HepG2 (cell line): ENCODE data around the gene ZNF316. TPM values are rescaled to one million over a fixed set of nuclear protein-coding genes. Genes with fewer than 3 reads are reported as not detected.

ENCODE experiments used
- CEBPB ChIP-seq: IDR thresholded peaks from 2 replicates; pipeline ENCODE4 v1.6.1; 2011; ENCODE audit warnings: low read depth, low read length, improper control_type of control experiment, borderline replicate concordance
- GABPB1 ChIP-seq: IDR thresholded peaks from 2 replicates; pipeline ENCODE4 v1.6.1; 2016; ENCODE audit warnings: mild to moderate bottlenecking, missing genetic modification reagents, moderate library complexity, missing compliant biosample characterization
- KLF15 ChIP-seq: sonication (generic); formaldehyde crosslinking; IDR thresholded peaks from 2 replicates; pipeline ENCODE4 v1.8.1; 2023; ENCODE audit warnings: borderline replicate concordance, mild to moderate bottlenecking, inconsistent platforms, missing genetic modification reagents, mixed read lengths
- MTF2 ChIP-seq: sonication (generic); formaldehyde crosslinking; IDR thresholded peaks from 2 replicates; pipeline ENCODE4 v1.5.0; 2020; ENCODE audit warnings: missing genetic modification reagents, borderline replicate concordance
- MYC ChIP-seq: sonication (generic); formaldehyde crosslinking; IDR thresholded peaks from 2 replicates; pipeline ENCODE4 v1.9.0; 2021; ENCODE audit warnings: missing genetic modification reagents, borderline replicate concordance
- NBN ChIP-seq: fragments of 450-650 bp; conservative IDR thresholded peaks from 2 replicates; pipeline ENCODE4 v1.6.1; 2017
- POLR2AphosphoS5 ChIP-seq: IDR thresholded peaks from 2 replicates; pipeline ENCODE4 v1.6.1; 2012; ENCODE audit warnings: low read depth, low read length
- PPARG ChIP-seq: conservative IDR thresholded peaks from 2 replicates; pipeline ENCODE4 v1.6.1; 2016; ENCODE audit warnings: missing biosample characterization, missing genetic modification reagents
- RXRB ChIP-seq: IDR thresholded peaks from 2 replicates; pipeline ENCODE4 v1.6.1; 2016; ENCODE audit warnings: borderline replicate concordance, missing genetic modification reagents, missing compliant biosample characterization
- SIN3A ChIP-seq: IDR thresholded peaks from 2 replicates; pipeline ENCODE4 v1.6.1; 2011; ENCODE audit warnings: low read depth, mild to moderate bottlenecking, control low read depth, low read length, borderline replicate concordance
- ZFX ChIP-seq: sonication (generic); formaldehyde crosslinking; IDR thresholded peaks from 2 replicates; pipeline ENCODE4 v1.4.0; 2020; ENCODE audit warnings: mild to moderate bottlenecking, low read depth, missing genetic modification reagents, moderate library complexity
- ZNF563 ChIP-seq: sonication (generic); formaldehyde crosslinking; IDR thresholded peaks from 2 replicates; pipeline ENCODE4 v1.8.0; 2022; ENCODE audit warnings: mild to moderate bottlenecking, moderate library complexity, missing genetic modification reagents
- ZNF569 ChIP-seq: sonication (generic); formaldehyde crosslinking; IDR thresholded peaks from 2 replicates; pipeline ENCODE4 v1.5.0; 2020; ENCODE audit warnings: mild to moderate bottlenecking, missing genetic modification reagents, moderate library complexity, borderline replicate concordance
- ZNF781 ChIP-seq: sonication (generic); formaldehyde crosslinking; IDR thresholded peaks from 2 replicates; pipeline ENCODE4 v1.5.1; 2020; ENCODE audit warnings: borderline replicate concordance, mild to moderate bottlenecking, missing genetic modification reagents; ENCODE audit errors: not compliant biosample characterization
- ZNF788 ChIP-seq: sonication (generic); formaldehyde crosslinking; IDR thresholded peaks from 2 replicates; pipeline ENCODE4 v1.5.0; 2020; ENCODE audit warnings: mild to moderate bottlenecking, missing genetic modification reagents, borderline replicate concordance
- polyA plus RNA-seq, 8 experiments: library from polyadenylated mRNA; depleted of rRNA in 3 of 8; stranded (reverse) in 7 of 8; unstranded in 1 of 8; fragments of >200 nt; fragmentation: Illumina TruSeq in 4 of 8; extraction: Trizol in 4 of 8; gene quantifications; 2 replicates each; pipeline versions ENCODE4 v1.2.1 to v1.2.3, GENCODE V29; 2011 to 2016; ENCODE audit warnings: low read depth in 4 of 8, missing spikeins in 1 of 8, mixed read lengths in 1 of 8; ENCODE audit not compliant: insufficient read depth in 1 of 8
- total RNA-seq, 5 experiments: library from RNA; depleted of rRNA; stranded (reverse); fragments of >200 nt; fragmentation: Illumina TruSeq; extraction: Trizol; gene quantifications; 2 replicates each; pipeline ENCODE4 v1.2.3, GENCODE V29; 2016; ENCODE audit warnings: low read depth in 1 of 5
- TF ChIP-seq, protein P1 (sequence below): sonication (generic); formaldehyde crosslinking; IDR thresholded peaks from 2 replicates; pipeline ENCODE4 v1.4.0; 2020; ENCODE audit warnings: missing genetic modification reagents, borderline replicate concordance
- TF ChIP-seq, protein P2 (sequence below): sonication (generic); formaldehyde crosslinking; IDR thresholded peaks from 2 replicates; pipeline ENCODE4 v1.4.0; 2020; ENCODE audit warnings: missing genetic modification reagents
- TF ChIP-seq, protein P3 (sequence below): sonication (generic); formaldehyde crosslinking; IDR thresholded peaks from 2 replicates; pipeline ENCODE4 v1.4.0; 2020; ENCODE audit warnings: missing genetic modification reagents

ZNF316 gene
- total and polyA plus RNA-seq, 2 of the 13 experiments (the other 11 are each of a cell fraction or from before 2014, with no cell fraction given) = 4.3 to 9.9 TPM

DNA sequence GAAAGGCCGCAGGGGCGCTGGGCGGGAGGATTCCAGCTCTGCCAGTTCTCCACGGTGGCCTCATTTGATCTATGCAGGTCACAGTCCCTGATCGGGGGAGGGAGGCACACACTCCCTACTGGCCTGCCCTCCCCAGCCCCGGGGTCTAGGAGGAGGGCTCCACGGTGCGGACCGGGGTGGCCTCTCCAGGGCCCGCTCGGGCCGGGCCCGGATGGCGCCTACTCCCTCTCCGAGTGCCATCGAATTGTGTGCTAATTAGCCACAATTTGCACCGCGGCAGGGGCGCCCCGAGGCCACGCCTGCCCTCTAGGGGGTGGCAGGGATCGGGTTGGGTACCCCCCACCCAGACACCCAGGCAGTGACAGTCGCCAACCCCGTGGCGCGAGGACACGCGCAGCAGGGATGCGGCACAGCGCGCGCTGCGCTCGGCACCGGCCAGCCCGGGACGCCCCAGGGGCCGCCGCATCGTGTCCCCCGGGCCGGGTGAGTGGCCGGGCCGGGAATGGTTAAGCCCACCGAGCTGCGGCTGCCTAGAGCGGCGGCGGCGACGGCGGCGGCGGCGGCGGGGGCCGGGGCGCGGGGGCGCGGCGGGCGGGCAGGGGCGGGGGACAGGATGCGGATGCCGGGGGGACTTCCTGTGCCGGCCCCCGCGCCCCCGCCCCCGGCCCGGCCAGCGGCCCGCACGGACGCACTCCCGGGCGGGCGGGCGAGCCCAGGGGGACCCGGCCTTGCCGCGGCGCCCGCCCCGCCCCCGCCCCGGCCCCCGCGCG, 22.0 kb upstream of the ZNF316 start, which contains the start of gene ZNF853 (continued):
- TF ChIP-seq, protein P1, sequence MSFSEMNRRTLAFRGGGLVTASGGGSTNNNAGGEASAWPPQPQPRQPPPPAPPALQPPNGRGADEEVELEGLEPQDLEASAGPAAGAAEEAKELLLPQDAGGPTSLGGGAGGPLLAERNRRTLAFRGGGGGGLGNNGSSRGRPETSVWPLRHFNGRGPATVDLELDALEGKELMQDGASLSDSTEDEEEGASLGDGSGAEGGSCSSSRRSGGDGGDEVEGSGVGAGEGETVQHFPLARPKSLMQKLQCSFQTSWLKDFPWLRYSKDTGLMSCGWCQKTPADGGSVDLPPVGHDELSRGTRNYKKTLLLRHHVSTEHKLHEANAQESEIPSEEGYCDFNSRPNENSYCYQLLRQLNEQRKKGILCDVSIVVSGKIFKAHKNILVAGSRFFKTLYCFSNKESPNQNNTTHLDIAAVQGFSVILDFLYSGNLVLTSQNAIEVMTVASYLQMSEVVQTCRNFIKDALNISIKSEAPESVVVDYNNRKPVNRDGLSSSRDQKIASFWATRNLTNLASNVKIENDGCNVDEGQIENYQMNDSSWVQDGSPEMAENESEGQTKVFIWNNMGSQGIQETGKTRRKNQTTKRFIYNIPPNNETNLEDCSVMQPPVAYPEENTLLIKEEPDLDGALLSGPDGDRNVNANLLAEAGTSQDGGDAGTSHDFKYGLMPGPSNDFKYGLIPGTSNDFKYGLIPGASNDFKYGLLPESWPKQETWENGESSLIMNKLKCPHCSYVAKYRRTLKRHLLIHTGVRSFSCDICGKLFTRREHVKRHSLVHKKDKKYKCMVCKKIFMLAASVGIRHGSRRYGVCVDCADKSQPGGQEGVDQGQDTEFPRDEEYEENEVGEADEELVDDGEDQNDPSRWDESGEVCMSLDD (CRISPR knock-in tag) = no peak
- TF ChIP-seq, protein P2, sequence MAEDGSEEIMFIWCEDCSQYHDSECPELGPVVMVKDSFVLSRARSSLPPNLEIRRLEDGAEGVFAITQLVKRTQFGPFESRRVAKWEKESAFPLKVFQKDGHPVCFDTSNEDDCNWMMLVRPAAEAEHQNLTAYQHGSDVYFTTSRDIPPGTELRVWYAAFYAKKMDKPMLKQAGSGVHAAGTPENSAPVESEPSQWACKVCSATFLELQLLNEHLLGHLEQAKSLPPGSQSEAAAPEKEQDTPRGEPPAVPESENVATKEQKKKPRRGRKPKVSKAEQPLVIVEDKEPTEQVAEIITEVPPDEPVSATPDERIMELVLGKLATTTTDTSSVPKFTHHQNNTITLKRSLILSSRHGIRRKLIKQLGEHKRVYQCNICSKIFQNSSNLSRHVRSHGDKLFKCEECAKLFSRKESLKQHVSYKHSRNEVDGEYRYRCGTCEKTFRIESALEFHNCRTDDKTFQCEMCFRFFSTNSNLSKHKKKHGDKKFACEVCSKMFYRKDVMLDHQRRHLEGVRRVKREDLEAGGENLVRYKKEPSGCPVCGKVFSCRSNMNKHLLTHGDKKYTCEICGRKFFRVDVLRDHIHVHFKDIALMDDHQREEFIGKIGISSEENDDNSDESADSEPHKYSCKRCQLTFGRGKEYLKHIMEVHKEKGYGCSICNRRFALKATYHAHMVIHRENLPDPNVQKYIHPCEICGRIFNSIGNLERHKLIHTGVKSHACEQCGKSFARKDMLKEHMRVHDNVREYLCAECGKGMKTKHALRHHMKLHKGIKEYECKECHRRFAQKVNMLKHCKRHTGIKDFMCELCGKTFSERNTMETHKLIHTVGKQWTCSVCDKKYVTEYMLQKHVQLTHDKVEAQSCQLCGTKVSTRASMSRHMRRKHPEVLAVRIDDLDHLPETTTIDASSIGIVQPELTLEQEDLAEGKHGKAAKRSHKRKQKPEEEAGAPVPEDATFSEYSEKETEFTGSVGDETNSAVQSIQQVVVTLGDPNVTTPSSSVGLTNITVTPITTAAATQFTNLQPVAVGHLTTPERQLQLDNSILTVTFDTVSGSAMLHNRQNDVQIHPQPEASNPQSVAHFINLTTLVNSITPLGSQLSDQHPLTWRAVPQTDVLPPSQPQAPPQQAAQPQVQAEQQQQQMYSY (CRISPR knock-in tag) = no peak
- TF ChIP-seq ZNF569 (CRISPR knock-in tag) (no peak), GABPB1 (CRISPR knock-in tag) (peak; percentile 43; the same call in 1 of the 2 replicates), RXRB (peak; percentile 51; the same call in 1 of the 2 replicates), ZNF788 (CRISPR knock-in tag) (0 out of 2 replicates have a peak, but pooled peaks have one; percentile 48), SIN3A (0 out of 2 replicates have a peak, but pooled peaks have one; percentile 23), CEBPB (no peak), MTF2 (CRISPR knock-in tag) (no peak), PPARG (CRISPR knock-in tag) (no peak), MYC (CRISPR knock-in tag) (peak; percentile 41; the same call in 1 of the 2 replicates), ZFX (peak; percentile 62), ZNF781 (CRISPR knock-in tag) (no peak), POLR2AphosphoS5 (no peak), ZNF563 (no peak), NBN (no peak), KLF15 (no peak)
- TF ChIP-seq, protein P3, sequence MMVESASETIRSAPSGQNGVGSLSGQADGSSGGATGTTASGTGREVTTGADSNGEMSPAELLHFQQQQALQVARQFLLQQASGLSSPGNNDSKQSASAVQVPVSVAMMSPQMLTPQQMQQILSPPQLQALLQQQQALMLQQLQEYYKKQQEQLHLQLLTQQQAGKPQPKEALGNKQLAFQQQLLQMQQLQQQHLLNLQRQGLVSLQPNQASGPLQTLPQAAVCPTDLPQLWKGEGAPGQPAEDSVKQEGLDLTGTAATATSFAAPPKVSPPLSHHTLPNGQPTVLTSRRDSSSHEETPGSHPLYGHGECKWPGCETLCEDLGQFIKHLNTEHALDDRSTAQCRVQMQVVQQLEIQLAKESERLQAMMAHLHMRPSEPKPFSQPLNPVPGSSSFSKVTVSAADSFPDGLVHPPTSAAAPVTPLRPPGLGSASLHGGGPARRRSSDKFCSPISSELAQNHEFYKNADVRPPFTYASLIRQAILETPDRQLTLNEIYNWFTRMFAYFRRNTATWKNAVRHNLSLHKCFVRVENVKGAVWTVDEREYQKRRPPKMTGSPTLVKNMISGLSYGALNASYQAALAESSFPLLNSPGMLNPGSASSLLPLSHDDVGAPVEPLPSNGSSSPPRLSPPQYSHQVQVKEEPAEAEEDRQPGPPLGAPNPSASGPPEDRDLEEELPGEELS (CRISPR knock-in tag) = no peak
